Putamen (tissue), 1 donor: ENCODE measurements around the gene RPL34.
A peak's percentile ranks its signal among the peaks of the same experiment; 100 is the strongest.

Experiments
- DNase-seq: peaks from one replicate; pipeline ENCODE4 v3.0.0-alpha.2; 2016; ENCODE audit warnings: low spot score

Gene RPL34

DNA sequence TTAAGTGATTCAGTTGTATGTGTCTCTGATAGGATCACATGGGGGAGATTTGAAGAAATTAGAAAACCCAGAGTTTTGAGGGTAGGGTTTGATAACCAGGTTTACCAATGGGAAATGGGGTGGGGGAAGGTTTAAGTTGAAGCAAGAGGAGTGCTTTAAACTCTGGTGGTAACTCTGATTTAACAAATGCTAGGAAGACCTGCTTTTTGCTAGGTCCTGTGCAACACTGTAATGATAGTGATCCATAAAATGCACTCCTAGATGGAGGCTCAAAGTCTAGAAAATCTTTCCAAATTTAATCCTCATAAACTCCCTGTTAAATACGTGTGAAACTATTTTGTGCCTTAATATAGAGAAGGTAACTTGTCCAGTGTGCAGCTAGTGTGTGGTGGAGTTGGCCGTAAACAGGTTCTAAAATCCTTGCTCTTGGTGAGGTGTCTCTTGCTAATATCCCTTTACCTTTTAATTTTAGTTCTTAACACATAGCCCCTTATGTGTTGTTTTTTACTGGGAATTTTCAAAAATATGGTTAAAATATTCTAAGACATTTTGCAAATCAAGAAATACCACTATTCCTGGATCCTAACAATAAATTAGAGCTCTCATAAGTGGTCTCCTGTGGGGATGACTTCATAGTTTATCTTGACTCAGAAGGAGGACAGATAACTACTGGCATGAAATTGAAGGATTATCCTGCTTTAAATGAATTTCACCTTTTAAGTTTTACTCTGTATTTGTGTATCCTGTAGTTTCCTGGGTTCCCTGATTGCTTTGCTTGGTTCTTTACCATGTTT is 4.1 kb downstream of the RPL34 start:
- DNase-seq = no peak

DNA sequence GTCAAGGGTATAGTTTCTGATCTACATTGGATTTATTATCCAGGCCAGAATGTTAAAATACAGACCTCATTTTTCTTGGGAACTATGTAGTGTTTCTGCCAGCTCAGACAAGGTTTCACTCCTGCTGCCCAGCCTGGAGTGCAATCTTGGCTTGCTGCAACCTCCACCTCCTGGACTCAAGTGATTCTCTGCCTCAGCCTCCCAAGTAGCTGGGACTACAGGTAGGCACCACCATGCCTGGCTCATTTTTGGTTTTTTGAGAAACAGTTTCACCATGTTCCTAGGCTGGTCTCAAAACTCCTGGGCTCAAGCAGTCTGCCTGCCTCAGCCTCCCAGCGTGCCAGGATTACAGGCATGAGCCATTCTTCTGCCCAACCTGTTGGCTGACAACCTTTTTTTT is 5.7 kb downstream of the RPL34 start:
- no peak for DNase-seq

DNA sequence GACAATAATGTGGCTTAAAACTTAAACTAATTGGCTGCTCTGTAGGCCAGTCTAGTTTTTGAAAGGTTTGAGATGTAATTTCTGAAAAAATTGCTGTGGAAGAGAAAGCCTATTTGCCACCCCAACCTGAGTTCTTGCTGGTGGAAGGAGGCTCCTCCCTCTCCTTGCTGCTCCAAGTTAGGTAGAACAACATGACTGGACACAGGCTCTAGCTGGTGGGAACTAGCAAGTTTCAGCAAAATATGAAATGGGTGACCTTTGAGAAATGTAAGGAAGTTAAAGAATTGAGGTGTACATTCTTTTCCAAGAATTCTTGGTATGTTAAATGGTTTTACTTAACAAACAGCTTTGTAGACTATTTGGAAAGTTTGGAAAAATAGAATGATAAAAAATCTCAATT is 8.0 kb downstream of the RPL34 start:
- DNase-seq = no peak

DNA sequence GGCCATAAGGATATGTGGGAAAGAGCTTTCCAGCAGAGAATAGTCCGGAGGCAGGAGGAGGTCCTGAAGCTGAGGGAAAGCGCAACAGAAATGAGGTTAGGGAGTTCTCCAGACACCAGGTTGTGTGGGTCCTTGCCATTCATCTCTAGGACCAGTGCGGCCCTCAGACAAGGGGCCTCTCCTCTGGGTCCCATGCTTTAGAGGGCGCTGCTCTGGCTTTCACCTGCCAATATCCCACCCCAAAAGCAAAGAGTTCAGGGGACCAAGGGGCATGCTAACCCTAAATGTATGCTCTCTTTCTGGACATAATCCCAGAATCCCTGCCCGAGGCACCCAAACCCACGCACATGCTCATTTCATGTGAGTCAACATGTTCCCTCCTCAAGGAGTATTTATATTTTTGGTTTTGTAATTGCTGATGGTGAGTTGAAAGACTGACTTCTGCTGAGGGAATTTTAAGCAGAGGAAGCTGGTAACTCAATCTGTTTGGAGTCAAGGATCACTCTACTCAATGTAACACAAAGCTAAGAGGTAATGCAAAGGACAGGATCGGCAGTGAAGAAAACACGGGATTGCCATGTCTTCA is 14.8 kb downstream of the RPL34 start:
- DNase-seq = no peak

DNA sequence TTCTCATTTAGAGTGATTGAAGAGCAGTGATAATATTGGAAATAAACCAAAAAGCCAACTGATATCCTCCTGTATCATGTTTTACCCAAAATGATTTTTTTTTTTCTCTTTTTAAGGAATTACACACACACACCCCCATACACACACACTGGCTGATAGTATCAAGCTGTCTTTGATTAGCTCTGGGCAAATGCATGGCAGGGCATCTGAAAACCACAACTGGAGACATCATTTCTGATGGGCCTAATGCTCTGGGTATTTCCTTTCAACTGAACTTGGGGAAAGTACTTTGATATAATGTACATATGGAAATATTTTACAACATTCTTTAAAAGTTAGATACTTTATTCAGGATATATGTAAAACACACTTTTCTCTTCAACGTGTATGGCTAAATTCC is 15.9 kb downstream of the RPL34 start:
- DNase-seq = no peak

DNA sequence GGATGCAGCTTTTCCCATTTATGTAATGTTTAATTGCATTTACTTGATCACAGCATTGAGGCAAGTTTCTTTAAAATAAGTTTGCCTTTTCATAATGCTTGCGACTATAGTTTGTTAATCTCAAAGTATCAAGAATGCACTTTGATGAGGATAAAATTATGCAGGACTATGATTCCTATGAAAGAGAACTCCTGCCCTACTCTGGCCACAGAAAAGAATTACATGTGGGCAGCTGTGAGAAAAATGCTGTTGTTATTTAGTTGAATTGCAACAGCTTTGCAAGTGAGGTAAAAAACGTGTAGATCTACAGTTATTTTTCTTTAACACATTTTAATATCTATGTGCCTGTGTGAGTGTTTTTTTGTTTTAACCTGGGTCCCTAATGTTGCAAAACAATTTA is 17.5 kb downstream of the RPL34 start:
- no peak for DNase-seq

DNA sequence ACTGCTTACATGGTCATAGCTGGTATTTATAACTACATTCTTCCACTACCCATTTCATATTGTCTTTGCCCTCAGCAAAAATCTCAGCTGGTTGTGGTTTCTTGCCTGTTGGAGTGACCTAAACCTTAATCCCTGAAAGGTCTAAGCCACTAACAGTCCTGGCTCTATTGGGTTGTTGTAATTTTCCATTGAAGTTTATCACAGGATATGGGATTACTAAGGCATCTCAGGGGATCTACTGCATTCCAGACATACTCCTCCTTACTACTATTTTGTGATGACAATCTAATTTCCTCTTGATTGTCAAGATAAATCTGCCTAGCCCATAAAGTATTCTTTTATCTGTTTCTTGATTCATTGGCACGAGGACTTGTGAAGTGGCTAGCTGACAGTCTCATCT is 23.9 kb downstream of the RPL34 start:
- DNase-seq = no peak

DNA sequence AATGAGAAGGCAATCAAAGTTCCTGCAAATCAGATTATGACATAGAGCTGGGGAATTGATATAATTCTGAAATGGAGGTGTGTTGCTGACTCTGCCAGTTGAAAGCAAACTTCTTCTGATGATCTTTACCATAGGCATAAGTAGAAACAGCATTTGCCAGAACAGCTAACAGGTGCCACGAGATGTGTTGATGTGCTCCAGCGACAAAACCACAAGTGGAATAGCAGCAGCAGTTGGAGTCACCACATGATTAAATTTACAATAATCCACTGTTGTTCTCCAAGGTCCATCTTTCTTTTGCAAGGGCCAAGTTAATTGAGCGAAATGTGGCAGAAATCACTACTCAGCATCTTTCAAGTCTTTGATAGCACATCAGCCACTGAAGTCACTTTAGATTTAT is 26.3 kb downstream of the RPL34 start:
- DNase-seq = no peak

DNA sequence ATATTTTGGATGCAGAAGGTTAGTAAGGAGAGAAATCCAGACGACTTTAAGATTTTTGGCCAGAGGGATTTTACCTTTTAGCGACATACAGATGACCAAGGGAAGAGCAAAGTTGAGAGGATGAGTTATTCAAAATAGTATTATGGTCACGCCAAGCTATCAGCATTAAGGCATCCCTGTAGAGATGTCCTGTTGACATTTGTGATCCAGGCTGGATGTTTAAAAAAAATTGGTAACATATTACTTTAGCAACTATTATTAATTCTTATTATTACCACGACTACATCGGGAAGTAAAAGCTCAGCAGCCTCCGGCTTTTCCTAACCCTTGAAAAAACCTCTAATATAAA is 29.5 kb downstream of the RPL34 start:
- peak; percentile 2 for DNase-seq

DNA sequence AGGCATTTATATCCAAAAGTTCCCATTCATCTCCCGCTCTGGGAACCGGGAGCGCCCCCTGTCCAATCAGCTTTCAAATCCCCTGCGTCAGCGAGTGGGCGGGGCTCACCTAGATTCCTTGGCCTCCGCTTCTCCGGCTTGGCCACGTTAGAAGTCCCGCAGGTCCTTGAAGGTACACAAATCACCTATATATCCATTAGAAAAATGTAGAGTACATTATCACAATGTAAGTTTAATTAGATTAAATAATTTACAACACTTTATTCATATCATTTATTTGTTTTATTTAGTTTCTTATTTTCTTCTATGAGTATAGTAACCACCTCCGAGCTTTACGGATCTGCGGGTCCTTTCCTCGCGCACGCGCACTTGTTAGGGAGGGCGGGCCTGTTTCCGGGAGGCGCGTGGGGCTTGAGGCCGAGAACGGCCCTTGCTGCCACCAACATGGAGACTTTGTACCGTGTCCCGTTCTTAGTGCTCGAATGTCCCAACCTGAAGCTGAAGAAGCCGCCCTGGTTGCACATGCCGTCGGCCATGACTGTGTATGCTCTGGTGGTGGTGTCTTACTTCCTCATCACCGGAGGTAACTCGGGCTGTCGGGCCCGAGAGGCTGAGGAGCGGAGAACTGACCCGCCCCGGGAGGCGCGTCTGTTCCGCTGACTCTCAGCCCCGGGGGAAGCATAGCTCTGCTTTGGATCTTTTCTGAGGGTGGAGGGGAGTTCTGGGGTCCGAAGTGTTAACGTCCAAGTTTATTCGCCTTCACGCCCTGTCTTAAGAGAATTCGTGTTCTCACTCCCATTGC is 30.0 kb downstream of the RPL34 start, which contains the start of gene OSTC:
OSTC (plus strand) TSS at position 388 of the 802 bp plus-strand sequence; CDS start at position 445, 57 bp downstream.
- DNase-seq = peak; percentile 96

DNA sequence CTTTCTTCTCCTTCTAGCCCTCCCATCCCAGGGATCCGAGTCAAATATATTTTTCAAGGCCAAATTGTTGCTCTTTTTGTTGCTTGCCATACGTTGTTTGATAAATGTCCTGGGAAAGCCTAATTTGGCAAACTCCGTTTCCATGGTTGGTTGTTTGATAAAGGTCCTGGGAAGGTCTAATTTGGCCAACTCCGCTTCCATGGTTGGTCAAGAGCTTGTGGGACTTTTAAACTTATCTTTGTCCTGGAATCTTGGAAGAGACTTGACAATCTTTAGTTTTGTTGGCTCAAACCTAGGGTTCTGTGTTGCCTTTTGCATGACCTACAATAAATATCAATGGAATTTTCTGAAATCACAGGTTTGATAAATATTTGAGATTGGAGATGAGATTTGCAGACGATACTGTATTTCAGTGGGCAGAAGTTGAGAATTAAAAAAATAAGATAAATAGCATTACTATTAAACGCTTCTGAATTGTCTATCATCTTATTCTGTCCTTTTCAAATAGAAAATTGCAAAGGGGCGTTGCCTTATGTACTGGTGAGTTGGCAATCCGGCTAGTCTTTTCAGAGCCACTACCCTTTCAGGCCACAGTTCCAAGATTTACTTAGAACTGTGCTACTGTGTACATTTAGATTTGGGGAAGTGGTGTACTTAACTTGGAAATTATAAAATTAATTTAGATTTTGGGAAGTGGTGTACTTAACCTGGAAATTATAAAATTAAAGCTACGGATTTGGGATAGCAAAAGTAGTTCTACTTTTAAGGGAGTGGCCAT is 30.8 kb downstream of the RPL34 start:
- DNase-seq = no peak

DNA sequence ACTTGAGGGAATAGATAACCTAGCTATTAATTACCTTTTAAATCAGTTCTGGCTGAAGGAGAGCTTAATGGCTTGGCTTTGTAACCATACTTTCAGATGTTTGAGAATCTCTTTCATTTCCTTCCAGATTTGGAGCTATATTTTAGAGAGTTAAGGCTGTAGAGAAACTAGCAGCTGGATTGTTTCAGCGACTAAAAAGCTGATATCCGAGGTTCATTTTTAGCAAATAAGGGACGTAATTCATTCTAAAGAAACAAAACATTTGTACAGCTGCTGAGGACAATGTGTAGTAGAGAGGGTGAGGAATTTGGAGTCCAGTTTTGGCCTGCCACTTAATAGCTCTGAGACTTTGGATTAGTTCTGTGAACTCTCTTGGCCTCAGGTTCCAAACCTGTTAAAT is 42.3 kb downstream of the RPL34 start:
- no peak for DNase-seq

DNA sequence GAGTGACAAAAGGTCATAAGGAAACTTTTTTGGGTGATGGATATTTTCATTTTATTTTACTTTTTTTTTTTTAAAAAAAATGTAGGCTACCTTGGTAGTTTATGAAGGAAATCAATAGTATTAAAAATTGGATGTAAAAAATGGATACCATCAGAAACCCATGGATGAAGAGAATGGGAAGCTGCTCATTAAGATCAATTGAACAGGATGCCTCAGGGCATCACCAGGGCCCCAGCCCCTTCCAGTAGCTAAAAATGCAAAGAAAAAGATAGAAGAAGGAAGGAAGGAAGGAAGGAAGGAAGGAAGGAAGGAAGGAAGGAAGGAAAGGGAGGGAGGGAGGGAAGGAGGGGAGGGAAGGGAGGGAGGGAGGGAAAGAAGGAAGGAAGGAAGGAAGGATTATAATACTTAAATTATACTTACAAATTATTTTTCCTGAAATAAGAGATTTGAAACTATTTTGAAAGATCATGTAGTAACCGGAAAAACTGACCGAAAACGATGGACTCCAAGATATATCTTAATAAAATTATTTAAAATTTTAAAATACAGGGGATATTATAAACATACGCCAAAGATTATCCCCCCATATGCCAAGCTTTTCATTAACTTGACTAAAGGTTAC is 54.1 kb downstream of the RPL34 start:
- no peak for DNase-seq
